HepG2 (cell line): Measurements from ENCODE around the gene PROX1. TPM values are rescaled to one million over a fixed set of nuclear protein-coding genes. Genes with fewer than 3 reads are reported as not detected.

Experiments used
- AHDC1 ChIP-seq: sonication (generic); formaldehyde crosslinking; IDR thresholded peaks from 2 replicates; pipeline ENCODE4 v1.5.1; 2020; ENCODE audit warnings: mild to moderate bottlenecking, missing genetic modification reagents, borderline replicate concordance
- ATF3 ChIP-seq: sonication (generic); formaldehyde crosslinking; IDR thresholded peaks from 2 replicates; pipeline ENCODE4 v1.4.0; 2020; ENCODE audit warnings: missing genetic modification reagents
- ATF4 ChIP-seq, 2 experiments: fragments of 450-650 bp in 1 of 2; sonication (generic) in 1 of 2; formaldehyde crosslinking; IDR thresholded peaks; 2 replicates each; pipeline versions ENCODE4 v1.5.0 to v1.8.0; 2020 to 2022; ENCODE audit warnings: mild to moderate bottlenecking in 1 of 2, missing genetic modification reagents in 1 of 2
- DNMT1 ChIP-seq: sonication (generic); formaldehyde crosslinking; IDR thresholded peaks from 2 replicates; pipeline ENCODE4 v1.5.1; 2020; ENCODE audit warnings: mild to moderate bottlenecking, missing genetic modification reagents
- EEA1 ChIP-seq: sonication (generic); formaldehyde crosslinking; IDR thresholded peaks from 2 replicates; pipeline ENCODE4 v1.5.1; 2020; ENCODE audit warnings: mild to moderate bottlenecking, missing genetic modification reagents, borderline replicate concordance
- ELK4 ChIP-seq: sonication (generic); formaldehyde crosslinking; IDR thresholded peaks from 2 replicates; pipeline ENCODE4 v1.9.0; 2021; ENCODE audit warnings: missing genetic modification reagents, borderline replicate concordance
- FOXK1 ChIP-seq: sonication (generic); formaldehyde crosslinking; IDR thresholded peaks from 2 replicates; pipeline ENCODE4 v1.4.0; 2020; ENCODE audit warnings: low read depth, missing genetic modification reagents, borderline replicate concordance
- NFATC3 ChIP-seq: sonication (generic); formaldehyde crosslinking; IDR thresholded peaks from 2 replicates; pipeline ENCODE4 v1.5.1; 2020; ENCODE audit warnings: mild to moderate bottlenecking, missing genetic modification reagents
- SKI ChIP-seq: fragments of 450-650 bp; IDR thresholded peaks from one replicate; pipeline ENCODE4 v1.6.1; 2018; ENCODE audit warnings: mild to moderate bottlenecking; ENCODE audit not compliant: partially characterized antibody
- TBX2 ChIP-seq: sonication (generic); formaldehyde crosslinking; IDR thresholded peaks from 2 replicates; pipeline ENCODE4 v1.5.0; 2020; ENCODE audit warnings: missing genetic modification reagents, mild to moderate bottlenecking, borderline replicate concordance
- ZFP1 ChIP-seq: IDR thresholded peaks from 2 replicates; pipeline ENCODE4 v1.6.1; 2016
- ZNF263 ChIP-seq: sonication (generic); formaldehyde crosslinking; IDR thresholded peaks from 2 replicates; pipeline ENCODE4 v1.4.0; 2020; ENCODE audit warnings: missing genetic modification reagents
- ZNF350 ChIP-seq: sonication (generic); formaldehyde crosslinking; IDR thresholded peaks from 2 replicates; pipeline ENCODE4 v1.4.0; 2020; ENCODE audit warnings: mild to moderate bottlenecking, low read depth, missing genetic modification reagents, borderline replicate concordance
- ZNF629 ChIP-seq: sonication (generic); formaldehyde crosslinking; conservative IDR thresholded peaks from 2 replicates; pipeline ENCODE4 v1.5.0; 2020; ENCODE audit warnings: missing genetic modification reagents
- ZNF724P ChIP-seq: sonication (generic); formaldehyde crosslinking; IDR thresholded peaks from 2 replicates; pipeline ENCODE4 v1.8.0; 2022; ENCODE audit warnings: missing genetic modification reagents, borderline replicate concordance
- ZNF841 ChIP-seq: sonication (generic); formaldehyde crosslinking; IDR thresholded peaks from 2 replicates; pipeline ENCODE4 v1.8.1; 2023; ENCODE audit warnings: missing genetic modification reagents, borderline replicate concordance
- ZSCAN22 ChIP-seq: sonication (generic); formaldehyde crosslinking; IDR thresholded peaks from 2 replicates; pipeline ENCODE4 v1.4.0; 2020; ENCODE audit warnings: mild to moderate bottlenecking, missing genetic modification reagents
- ZSCAN25 ChIP-seq: sonication (generic); formaldehyde crosslinking; IDR thresholded peaks from 2 replicates; pipeline ENCODE4 v1.8.0; 2022; ENCODE audit warnings: mild to moderate bottlenecking, missing genetic modification reagents
- polyA plus RNA-seq, 8 experiments: library from polyadenylated mRNA; depleted of rRNA in 3 of 8; stranded (reverse) in 7 of 8; unstranded in 1 of 8; fragments of >200 nt; fragmentation: Illumina TruSeq in 4 of 8; extraction: Trizol in 4 of 8; gene quantifications; 2 replicates each; pipeline versions ENCODE4 v1.2.1 to v1.2.3, GENCODE V29; 2011 to 2016; ENCODE audit warnings: low read depth in 4 of 8, missing spikeins in 1 of 8, mixed read lengths in 1 of 8; ENCODE audit not compliant: insufficient read depth in 1 of 8
- total RNA-seq, 5 experiments: library from RNA; depleted of rRNA; stranded (reverse); fragments of >200 nt; fragmentation: Illumina TruSeq; extraction: Trizol; gene quantifications; 2 replicates each; pipeline ENCODE4 v1.2.3, GENCODE V29; 2016; ENCODE audit warnings: low read depth in 1 of 5
- TF ChIP-seq, protein P1 (sequence below): sonication (generic); formaldehyde crosslinking; conservative IDR thresholded peaks from 2 replicates; pipeline ENCODE4 v1.8.0; 2022; ENCODE audit warnings: low read depth, missing genetic modification reagents

Gene PROX1
- total and polyA plus RNA-seq, 2 of the 13 experiments (the other 11 are each of a cell fraction or from before 2014, with no cell fraction given) = 12.3 to 30.2 TPM

- TF ChIP-seq ATF4 (CRISPR knock-in tag; IDR thresholded peaks at IDR 0.05) (peak in 1 of 2 experiments; percentile 68; a peak in 2 of 4 replicates), ZSCAN25 (CRISPR knock-in tag) (peak; percentile 71; the same call in 1 of the 2 replicates), ZNF263 (CRISPR knock-in tag) (peak; percentile 76), ZNF724P (no peak), SKI (peak; percentile 81), ELK4 (CRISPR knock-in tag) (no peak), ZFP1 (CRISPR knock-in tag) (peak; percentile 74; the same call in 1 of the 2 replicates), FOXK1 (CRISPR knock-in tag) (peak; percentile 93), AHDC1 (peak; percentile 97; the same call in 1 of the 2 replicates), DNMT1 (CRISPR knock-in tag) (peak; percentile 56; the same call in 1 of the 2 replicates), ZNF350 (CRISPR knock-in tag) (peak; percentile 93), ATF3 (CRISPR knock-in tag) (peak; percentile 85), EEA1 (CRISPR knock-in tag) (no peak), NFATC3 (CRISPR knock-in tag) (no peak), ZSCAN22 (CRISPR knock-in tag) (no peak), TBX2 (CRISPR knock-in tag) (peak; percentile 97), ZNF629 (CRISPR knock-in tag) (peak; percentile 64), ZNF841 (CRISPR knock-in tag) (no peak)
- TF ChIP-seq, protein P1, sequence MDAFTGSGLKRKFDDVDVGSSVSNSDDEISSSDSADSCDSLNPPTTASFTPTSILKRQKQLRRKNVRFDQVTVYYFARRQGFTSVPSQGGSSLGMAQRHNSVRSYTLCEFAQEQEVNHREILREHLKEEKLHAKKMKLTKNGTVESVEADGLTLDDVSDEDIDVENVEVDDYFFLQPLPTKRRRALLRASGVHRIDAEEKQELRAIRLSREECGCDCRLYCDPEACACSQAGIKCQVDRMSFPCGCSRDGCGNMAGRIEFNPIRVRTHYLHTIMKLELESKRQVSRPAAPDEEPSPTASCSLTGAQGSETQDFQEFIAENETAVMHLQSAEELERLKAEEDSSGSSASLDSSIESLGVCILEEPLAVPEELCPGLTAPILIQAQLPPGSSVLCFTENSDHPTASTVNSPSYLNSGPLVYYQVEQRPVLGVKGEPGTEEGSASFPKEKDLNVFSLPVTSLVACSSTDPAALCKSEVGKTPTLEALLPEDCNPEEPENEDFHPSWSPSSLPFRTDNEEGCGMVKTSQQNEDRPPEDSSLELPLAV (CRISPR knock-in tag) = no peak
These were observed 63.0 kb downstream of the PROX1 start (continued) for GRCh38 chr1:214050513-214051401.
